ENCODE measurements around the gene IFT80.
"Not testable (repeated sequence)": the region's sequence is repeated elsewhere in the genome, so short reads cannot be mapped to it uniquely, and the experiment has no call there.

DNA sequence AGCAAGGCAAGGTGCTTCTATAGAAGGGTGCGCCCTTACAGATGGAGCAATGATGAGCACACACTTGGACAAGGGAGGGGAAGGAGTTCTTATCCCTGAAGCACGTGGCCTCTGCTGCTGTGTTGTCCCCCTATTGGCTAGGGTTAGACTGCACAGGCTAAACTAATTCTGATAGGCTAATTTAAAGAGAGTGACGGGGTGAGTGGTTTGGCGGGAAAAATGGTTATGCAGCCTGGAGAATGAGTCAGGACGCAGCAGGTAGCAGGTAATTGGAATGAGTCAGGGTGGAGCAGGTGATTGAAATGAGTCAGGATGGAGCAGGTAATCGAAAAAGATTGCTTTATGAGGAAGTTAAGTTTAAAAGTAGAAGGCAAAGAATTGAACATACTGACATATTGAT lies 158.3 kb downstream of the IFT80 start:
- TF ChIP-seq, protein P1, sequence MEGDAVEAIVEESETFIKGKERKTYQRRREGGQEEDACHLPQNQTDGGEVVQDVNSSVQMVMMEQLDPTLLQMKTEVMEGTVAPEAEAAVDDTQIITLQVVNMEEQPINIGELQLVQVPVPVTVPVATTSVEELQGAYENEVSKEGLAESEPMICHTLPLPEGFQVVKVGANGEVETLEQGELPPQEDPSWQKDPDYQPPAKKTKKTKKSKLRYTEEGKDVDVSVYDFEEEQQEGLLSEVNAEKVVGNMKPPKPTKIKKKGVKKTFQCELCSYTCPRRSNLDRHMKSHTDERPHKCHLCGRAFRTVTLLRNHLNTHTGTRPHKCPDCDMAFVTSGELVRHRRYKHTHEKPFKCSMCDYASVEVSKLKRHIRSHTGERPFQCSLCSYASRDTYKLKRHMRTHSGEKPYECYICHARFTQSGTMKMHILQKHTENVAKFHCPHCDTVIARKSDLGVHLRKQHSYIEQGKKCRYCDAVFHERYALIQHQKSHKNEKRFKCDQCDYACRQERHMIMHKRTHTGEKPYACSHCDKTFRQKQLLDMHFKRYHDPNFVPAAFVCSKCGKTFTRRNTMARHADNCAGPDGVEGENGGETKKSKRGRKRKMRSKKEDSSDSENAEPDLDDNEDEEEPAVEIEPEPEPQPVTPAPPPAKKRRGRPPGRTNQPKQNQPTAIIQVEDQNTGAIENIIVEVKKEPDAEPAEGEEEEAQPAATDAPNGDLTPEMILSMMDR (IDR thresholded peaks at IDR 0.05): not testable (repeated sequence)
- not testable (repeated sequence) for TF ChIP-seq POLR2A (IDR thresholded peaks at IDR 0.05)
